Suprapubic skin (tissue), 4 donors: Measurements from ENCODE around the gene ITPK1. TPM values are rescaled to one million over a fixed set of nuclear protein-coding genes. Genes with fewer than 3 reads are reported as not detected.

Experiments
- DNase-seq, 2 donors: peaks; one replicate each; pipeline ENCODE4 v3.0.0-alpha.2; 2019; ENCODE audit warnings: low spot score in 2 of 2
- H3K27ac ChIP-seq: fragments of 200-600 bp; sonication (generic); one replicate; pipeline ENCODE4 v1.5.1; 2019
- H3K27me3 ChIP-seq: fragments of 200-600 bp; sonication (generic); one replicate; pipeline ENCODE4 v1.5.1; 2019
- H3K36me3 ChIP-seq: fragments of 200-600 bp; sonication (generic); one replicate; pipeline ENCODE4 v1.5.1; 2019
- H3K4me1 ChIP-seq: fragments of 200-600 bp; sonication (generic); one replicate; pipeline ENCODE4 v1.5.1; 2019
- H3K4me3 ChIP-seq: fragments of 200-600 bp; sonication (generic); one replicate; pipeline ENCODE4 v1.5.1; 2019; ENCODE audit warnings: mild to moderate bottlenecking
- H3K9me3 ChIP-seq: fragments of 200-600 bp; sonication (generic); one replicate; pipeline ENCODE4 v1.5.1; 2019
- CTCF ChIP-seq, 2 donors: fragments of 200-600 bp in 1 of 2; fragments of 450-650 bp in 1 of 2; sonication (generic) in 1 of 2; IDR thresholded peaks; one replicate each; pipeline ENCODE4 v1.5.1; 2016 to 2019; ENCODE audit warnings: antibody characterized with exemption in 2 of 2, mild to moderate bottlenecking in 1 of 2, moderate library complexity in 1 of 2
- EP300 ChIP-seq: sonication (generic); formaldehyde crosslinking; IDR thresholded peaks from one replicate; pipeline ENCODE4 v1.6.1; 2017; ENCODE audit warnings: antibody characterized with exemption
- POLR2A ChIP-seq, 2 donors: fragments of 450-650 bp; IDR thresholded peaks; one replicate each; pipeline ENCODE4 v1.6.1; 2017; ENCODE audit warnings: antibody characterized with exemption in 2 of 2, mild to moderate bottlenecking in 2 of 2, moderate library complexity in 2 of 2
- POLR2AphosphoS5 ChIP-seq, 3 donors: sonication (generic); formaldehyde crosslinking; IDR thresholded peaks; one replicate each; pipeline ENCODE4 v1.6.1; 2017; ENCODE audit warnings: antibody characterized with exemption in 3 of 3
- WGBS: methylation state at CpG from one replicate; pipeline ENCODE4 v1.1.5; 2018; 5-methylcytosine and 5-hydroxymethylcytosine counted together
- total RNA-seq, 4 donors: library from RNA; depleted of rRNA; stranded (reverse); fragments of >200 nt; gene quantifications; one replicate each; pipeline ENCODE4 v1.1.0, GENCODE V29; 2016

The ITPK1 gene
- total RNA-seq, 4 donors from 2014 or later, result 29.9 to 33.6 (median 32.2) TPM

GRCh38 chr14:92917041-92917940 is 198.4 kb downstream of the ITPK1 start:
- no peak for DNase-seq
- no peaks in the 10 kb centered on the region for H3K9me3 ChIP-seq
- no peak overlapping the region for H3K4me3 ChIP-seq
- TF ChIP-seq CTCF (IDR thresholded peaks at IDR 0.05), result no peak
- no peak for TF ChIP-seq POLR2AphosphoS5 (IDR thresholded peaks at IDR 0.05)
- no peak for TF ChIP-seq EP300
- TF ChIP-seq POLR2A (IDR thresholded peaks at IDR 0.05), result no peak
- peaks cover 33% of the 10 kb centered on the region for H3K27me3 ChIP-seq
- no peak overlapping the region for H3K27ac ChIP-seq
- H3K36me3 ChIP-seq, result no peaks in the 10 kb centered on the region
- WGBS, result 76% methylated on average over 14 of the region's 14 CpGs
- H3K4me1 ChIP-seq, result no peaks in the 10 kb centered on the region

GRCh38 chr14:92916201-92916600 is 199.5 kb downstream of the ITPK1 start:
- no peak overlapping the region for H3K4me3 ChIP-seq
- 64% methylated on average over 4 of the region's 4 CpGs for WGBS
- no peak for TF ChIP-seq CTCF (IDR thresholded peaks at IDR 0.05)
- no peak for TF ChIP-seq EP300
- no peak for TF ChIP-seq POLR2A (IDR thresholded peaks at IDR 0.05)
- no peak for TF ChIP-seq POLR2AphosphoS5 (IDR thresholded peaks at IDR 0.05)
- H3K4me1 ChIP-seq, result no peaks in the 10 kb centered on the region
- peaks cover 27% of the 10 kb centered on the region for H3K27me3 ChIP-seq
- DNase-seq, result no peak
- H3K9me3 ChIP-seq, result no peaks in the 10 kb centered on the region
- no peak overlapping the region for H3K27ac ChIP-seq
- no peaks in the 10 kb centered on the region for H3K36me3 ChIP-seq

GRCh38 chr14:92914087-92914656 is 201.6 kb downstream of the ITPK1 start:
- DNase-seq, result no peak
- no peaks in the 10 kb centered on the region for H3K4me1 ChIP-seq
- WGBS, result 9% methylated on average over 7 of the region's 7 CpGs
- no peak overlapping the region for H3K27ac ChIP-seq
- H3K4me3 ChIP-seq, result no peak overlapping the region
- no peaks in the 10 kb centered on the region for H3K36me3 ChIP-seq
- no peaks in the 10 kb centered on the region for H3K9me3 ChIP-seq
- TF ChIP-seq POLR2A (IDR thresholded peaks at IDR 0.05) (no peak), POLR2AphosphoS5 (IDR thresholded peaks at IDR 0.05) (no peak), EP300 (no peak), CTCF (IDR thresholded peaks at IDR 0.05) (no peak)
- H3K27me3 ChIP-seq, result peaks cover 19% of the 10 kb centered on the region

GRCh38 chr14:92907316-92907911 is 208.3 kb downstream of the ITPK1 start:
- H3K27me3 ChIP-seq, result peaks cover 16% of the 10 kb centered on the region
- 74% methylated on average over 6 of the region's 6 CpGs for WGBS
- TF ChIP-seq POLR2A (IDR thresholded peaks at IDR 0.05) (no peak), EP300 (no peak), POLR2AphosphoS5 (IDR thresholded peaks at IDR 0.05) (no peak), CTCF (IDR thresholded peaks at IDR 0.05) (no peak)
- H3K4me1 ChIP-seq, result no peaks in the 10 kb centered on the region
- no peak overlapping the region for H3K27ac ChIP-seq
- no peak overlapping the region for H3K4me3 ChIP-seq
- DNase-seq, result no peak
- H3K9me3 ChIP-seq, result no peaks in the 10 kb centered on the region
- H3K36me3 ChIP-seq, result no peaks in the 10 kb centered on the region

- DNase-seq, result no peak
- no peak for TF ChIP-seq EP300
- TF ChIP-seq POLR2AphosphoS5 (IDR thresholded peaks at IDR 0.05), result no peak
- no peak for TF ChIP-seq CTCF (IDR thresholded peaks at IDR 0.05)
- no peak for TF ChIP-seq POLR2A (IDR thresholded peaks at IDR 0.05)
- Histone ChIP-seq H3K27ac (no peak overlapping the region), H3K36me3 (no peaks in the 10 kb centered on the region), H3K4me1 (no peaks in the 10 kb centered on the region), H3K9me3 (no peaks in the 10 kb centered on the region), H3K27me3 (peaks cover 20% of the 10 kb centered on the region), H3K4me3 (no peak overlapping the region)
- WGBS, result 44% methylated on average over 6 of the region's 6 CpGs
These were observed 208.9 kb downstream of the ITPK1 start for GRCh38 chr14:92906823-92907222.
